NCI-H82 (cell line): Measurements from ENCODE around the gene RGS12.

Source experiments
- DNase-seq: peaks from one replicate; lab custom pipeline; 2025; lab: John Stamatoyannopoulos, UW

RGS12 gene

GRCh38 chr4:3292571-3293400 is at the start of gene RGS12:
Gene RGS12, plus strand, starts transcription at chr4:3293021. Its CDS starts 23,150 bp downstream, at chr4:3316171.
- peak; percentile 92 for DNase-seq

- DNase-seq: no peak
Measured at GRCh38 chr4:3243136-3243780, 49.6 kb upstream of the RGS12 start.

GRCh38 chr4:3244002-3244401 is 48.8 kb upstream of the RGS12 start:
- DNase-seq: no peak

- DNase-seq: no peak
Measured at GRCh38 chr4:3244747-3245146, 48.1 kb upstream of the RGS12 start.

GRCh38 chr4:3245676-3246075 is 47.1 kb upstream of the RGS12 start:
- no peak for DNase-seq

GRCh38 chr4:3246458-3247398 is 46.1 kb upstream of the RGS12 start:
- peak; percentile 19 for DNase-seq

- no peak for DNase-seq
Measured at GRCh38 chr4:3247399-3248177, 45.2 kb upstream of the RGS12 start.

- DNase-seq: no peak
Measured at GRCh38 chr4:3248178-3248480, 44.7 kb upstream of the RGS12 start.

GRCh38 chr4:3248811-3249661 is 43.8 kb upstream of the RGS12 start, which contains the start of gene MSANTD1:
Gene MSANTD1, plus strand, starts transcription at chr4:3249159. Its CDS starts 64 bp downstream, at chr4:3249223.
- no peak for DNase-seq

- DNase-seq: no peak
Measured at GRCh38 chr4:3249711-3250437, 42.9 kb upstream of the RGS12 start.

- DNase-seq: no peak
Measured at GRCh38 chr4:3250438-3250955, 42.3 kb upstream of the RGS12 start.

GRCh38 chr4:3250956-3251690 is 41.7 kb upstream of the RGS12 start:
- DNase-seq: no peak

GRCh38 chr4:3251691-3252479 is 40.9 kb upstream of the RGS12 start:
- DNase-seq: no peak

GRCh38 chr4:3252480-3252828 is 40.4 kb upstream of the RGS12 start:
- no peak for DNase-seq

- no peak for DNase-seq
Measured at GRCh38 chr4:3252831-3253641, 39.8 kb upstream of the RGS12 start.

- DNase-seq: no peak
Measured at GRCh38 chr4:3253808-3254207, 39.0 kb upstream of the RGS12 start.
